Liver (tissue), 9 donors: ENCODE data around the gene MANF. TPM values are rescaled to one million over a fixed set of nuclear protein-coding genes. Genes with fewer than 3 reads are reported as not detected.

Source experiments
- DNase-seq: peaks from one replicate; pipeline ENCODE4 v3.0.0-alpha.2; 2017; ENCODE audit warnings: low spot score
- H3K27ac ChIP-seq, 2 donors: one replicate each; pipeline ENCODE4 v1.7.0; 2013; ENCODE audit warnings: inconsistent platforms in 2 of 2, low read length in 2 of 2, control low read depth in 1 of 2, low read depth in 1 of 2, mild to moderate bottlenecking in 1 of 2
- H3K27me3 ChIP-seq, 4 donors: one replicate each; pipeline versions ENCODE4 v1.6.1 to v1.7.0; 2013; ENCODE audit warnings: low read length in 3 of 4, inconsistent platforms in 1 of 4, mild to moderate bottlenecking in 1 of 4, moderate library complexity in 1 of 4; ENCODE audit not compliant: control insufficient read depth in 4 of 4, insufficient read depth in 4 of 4
- H3K36me3 ChIP-seq, 4 donors: one replicate each; pipeline versions ENCODE4 v1.6.1 to v1.7.0; 2013; ENCODE audit warnings: low read length in 3 of 4, mild to moderate bottlenecking in 3 of 4, low read depth in 1 of 4, moderate library complexity in 1 of 4; ENCODE audit not compliant: control insufficient read depth in 4 of 4, insufficient read depth in 3 of 4
- H3K4me1 ChIP-seq, 4 donors: one replicate each; pipeline versions ENCODE4 v1.6.1 to v1.7.0; 2013; ENCODE audit warnings: low read length in 3 of 4, mild to moderate bottlenecking in 3 of 4, moderate library complexity in 1 of 4; ENCODE audit not compliant: control insufficient read depth in 4 of 4, insufficient read depth in 4 of 4
- H3K4me3 ChIP-seq, 3 donors: one replicate each; pipeline versions ENCODE4 v1.6.1 to v1.7.0; 2013; ENCODE audit warnings: low read length in 3 of 3, control low read depth in 1 of 3, low read depth in 1 of 3, mild to moderate bottlenecking in 1 of 3
- H3K9ac ChIP-seq, 2 donors: one replicate each; pipeline ENCODE4 v1.7.0; 2013; ENCODE audit warnings: low read length in 2 of 2, mild to moderate bottlenecking in 2 of 2, moderate library complexity in 2 of 2, control low read depth in 1 of 2, low read depth in 1 of 2
- H3K9me3 ChIP-seq, 4 donors: one replicate each; pipeline versions ENCODE4 v1.6.1 to v1.7.0; 2013; ENCODE audit warnings: low read length in 3 of 4; ENCODE audit not compliant: control insufficient read depth in 4 of 4
- EGR1 ChIP-seq, 2 donors: IDR thresholded peaks; 2 replicates each; pipeline ENCODE4 v1.6.1; 2016 to 2018; ENCODE audit warnings: antibody characterized with exemption in 2 of 2, low read depth in 2 of 2
- FOXA1 ChIP-seq: IDR thresholded peaks from 2 replicates; pipeline ENCODE4 v1.6.1; 2016; ENCODE audit warnings: antibody characterized with exemption
- FOXA2 ChIP-seq: IDR thresholded peaks from 2 replicates; pipeline ENCODE4 v1.6.1; 2016; ENCODE audit warnings: antibody characterized with exemption
- GABPA ChIP-seq, 2 donors: IDR thresholded peaks in 1 of 2; conservative IDR thresholded peaks in 1 of 2; 2 replicates each; pipeline ENCODE4 v1.6.1; 2016; ENCODE audit warnings: antibody characterized with exemption in 2 of 2, mild to moderate bottlenecking in 1 of 2, moderate library complexity in 1 of 2
- HNF4A ChIP-seq, 2 donors: conservative IDR thresholded peaks; 2 replicates each; pipeline ENCODE4 v1.6.1; 2016; ENCODE audit warnings: antibody characterized with exemption in 2 of 2, mild to moderate bottlenecking in 2 of 2
- JUND ChIP-seq, 2 donors: IDR thresholded peaks; 2 replicates each; pipeline ENCODE4 v1.6.1; 2016; ENCODE audit warnings: antibody characterized with exemption in 2 of 2
- NR2F2 ChIP-seq: IDR thresholded peaks from 2 replicates; pipeline ENCODE4 v1.6.1; 2016; ENCODE audit warnings: antibody characterized with exemption
- RAD21 ChIP-seq, 2 donors: IDR thresholded peaks; 2 replicates each; pipeline ENCODE4 v1.6.1; 2016; ENCODE audit warnings: antibody characterized with exemption in 2 of 2, mild to moderate bottlenecking in 2 of 2
- RXRA ChIP-seq, 2 donors: IDR thresholded peaks; 2 replicates each; pipeline ENCODE4 v1.6.1; 2017 to 2018; ENCODE audit warnings: antibody characterized with exemption in 2 of 2, mild to moderate bottlenecking in 1 of 2
- SP1 ChIP-seq: IDR thresholded peaks from 2 replicates; pipeline ENCODE4 v1.6.1; 2018; ENCODE audit warnings: antibody characterized with exemption, mild to moderate bottlenecking
- YY1 ChIP-seq: IDR thresholded peaks from 2 replicates; pipeline ENCODE4 v1.6.1; 2016; ENCODE audit warnings: antibody characterized with exemption, mild to moderate bottlenecking
- WGBS: extraction: QIAGEN DNeasy Blood & Tissue Kit; methylation state at CpG from one replicate; pipeline ENCODE4 v1.1.7; 2013; 5-methylcytosine and 5-hydroxymethylcytosine counted together
- polyA plus RNA-seq, 2 donors: library from polyadenylated mRNA; stranded (reverse) in 1 of 2; unstranded in 1 of 2; fragments of 200-250 nt in 1 of 2; fragments of >200 nt in 1 of 2; fragmentation: Nextera tagmentation in 1 of 2; extraction: Ambion mirVana in 1 of 2; gene quantifications; one replicate each; pipeline versions ENCODE4 v1.2.1 to v1.2.3, GENCODE V29; 2013 to 2015
- total RNA-seq, 2 donors: library from RNA; depleted of rRNA; stranded (reverse); fragments of >200 nt; gene quantifications; one replicate each; pipeline ENCODE4 v1.2.3, GENCODE V29; 2014
- TF ChIP-seq, protein P1 (sequence below): IDR thresholded peaks from 2 replicates; pipeline ENCODE4 v1.6.1; 2016; ENCODE audit warnings: antibody characterized with exemption
- TF ChIP-seq, protein P2 (sequence below): fragments of 150-350 bp; IDR thresholded peaks from 2 replicates; pipeline ENCODE4 v1.5.1; 2017; ENCODE audit warnings: improper control_type of control experiment, low read depth, low read length; ENCODE audit not compliant: missing input control
- TF ChIP-seq, protein P3 (sequence below): IDR thresholded peaks from 2 replicates; pipeline ENCODE4 v1.6.1; 2016; ENCODE audit warnings: antibody characterized with exemption
- TF ChIP-seq, protein P4 (sequence below): IDR thresholded peaks from 2 replicates; pipeline ENCODE4 v1.6.1; 2016; ENCODE audit warnings: antibody characterized with exemption, mild to moderate bottlenecking
- TF ChIP-seq, protein P5 (sequence below): IDR thresholded peaks from 2 replicates; pipeline ENCODE4 v1.6.1; 2016; ENCODE audit warnings: antibody characterized with exemption
- donor health status: healthy.
- donor health status: healthy.
- donor health status: healthy.
- donor health status: healthy.
- donor health status: healthy.

The MANF gene
- total and polyA plus RNA-seq, 4 donors = 28.9 to 116 (median 75.6) TPM

DNA sequence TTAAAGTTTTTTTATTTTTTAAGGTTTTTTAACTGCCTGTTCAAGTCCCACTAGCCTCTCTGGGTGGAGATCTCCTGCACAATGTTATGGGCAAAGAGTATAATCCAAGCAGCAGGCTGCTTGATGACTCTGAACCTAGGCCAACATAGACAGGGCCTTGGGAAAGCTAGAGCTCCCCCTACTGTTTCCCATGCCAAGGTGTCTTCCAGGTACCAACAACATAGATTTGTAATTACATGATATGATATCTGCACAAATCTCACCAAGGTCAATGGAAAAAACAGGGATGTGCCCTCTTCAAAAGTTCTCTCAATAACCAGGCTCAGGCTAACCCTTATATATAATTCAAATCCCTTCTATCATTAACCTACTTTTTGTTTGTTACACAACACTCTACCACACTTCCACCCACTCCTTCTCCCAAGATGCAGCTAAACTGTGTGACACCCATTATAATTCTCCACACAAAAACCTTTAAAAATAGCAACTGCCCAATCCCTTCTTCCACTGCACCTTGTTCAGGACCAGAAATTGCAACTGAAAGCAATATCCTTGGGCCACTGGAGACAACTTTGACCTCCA, 49.7 kb downstream of the MANF start:
- Histone ChIP-seq H3K27ac (no peak overlapping the region), H3K36me3 (peaks cover 4 to 30% (median 9%) of the 10 kb centered on the region in 4 donors), H3K9ac (no peak overlapping the region), H3K4me3 (no peak overlapping the region), H3K9me3 (no peaks in the 10 kb centered on the region), H3K4me1 (peaks cover 0 to 5% (median 3%) of the 10 kb centered on the region in 4 donors), H3K27me3 (no peaks in the 10 kb centered on the region)
- TF ChIP-seq, protein P1, sequence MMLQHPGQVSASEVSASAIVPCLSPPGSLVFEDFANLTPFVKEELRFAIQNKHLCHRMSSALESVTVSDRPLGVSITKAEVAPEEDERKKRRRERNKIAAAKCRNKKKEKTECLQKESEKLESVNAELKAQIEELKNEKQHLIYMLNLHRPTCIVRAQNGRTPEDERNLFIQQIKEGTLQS = no peak
- TF ChIP-seq, protein P2, sequence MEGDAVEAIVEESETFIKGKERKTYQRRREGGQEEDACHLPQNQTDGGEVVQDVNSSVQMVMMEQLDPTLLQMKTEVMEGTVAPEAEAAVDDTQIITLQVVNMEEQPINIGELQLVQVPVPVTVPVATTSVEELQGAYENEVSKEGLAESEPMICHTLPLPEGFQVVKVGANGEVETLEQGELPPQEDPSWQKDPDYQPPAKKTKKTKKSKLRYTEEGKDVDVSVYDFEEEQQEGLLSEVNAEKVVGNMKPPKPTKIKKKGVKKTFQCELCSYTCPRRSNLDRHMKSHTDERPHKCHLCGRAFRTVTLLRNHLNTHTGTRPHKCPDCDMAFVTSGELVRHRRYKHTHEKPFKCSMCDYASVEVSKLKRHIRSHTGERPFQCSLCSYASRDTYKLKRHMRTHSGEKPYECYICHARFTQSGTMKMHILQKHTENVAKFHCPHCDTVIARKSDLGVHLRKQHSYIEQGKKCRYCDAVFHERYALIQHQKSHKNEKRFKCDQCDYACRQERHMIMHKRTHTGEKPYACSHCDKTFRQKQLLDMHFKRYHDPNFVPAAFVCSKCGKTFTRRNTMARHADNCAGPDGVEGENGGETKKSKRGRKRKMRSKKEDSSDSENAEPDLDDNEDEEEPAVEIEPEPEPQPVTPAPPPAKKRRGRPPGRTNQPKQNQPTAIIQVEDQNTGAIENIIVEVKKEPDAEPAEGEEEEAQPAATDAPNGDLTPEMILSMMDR = peak; percentile 55
- TF ChIP-seq RAD21 (IDR thresholded peaks at IDR 0.05) (peak; percentile 67 to 76), HNF4A (conservative IDR thresholded peaks at IDR 0.05) (peak in 1 of 2 donors; percentile 37)
- peak; percentile 43 for DNase-seq

DNA sequence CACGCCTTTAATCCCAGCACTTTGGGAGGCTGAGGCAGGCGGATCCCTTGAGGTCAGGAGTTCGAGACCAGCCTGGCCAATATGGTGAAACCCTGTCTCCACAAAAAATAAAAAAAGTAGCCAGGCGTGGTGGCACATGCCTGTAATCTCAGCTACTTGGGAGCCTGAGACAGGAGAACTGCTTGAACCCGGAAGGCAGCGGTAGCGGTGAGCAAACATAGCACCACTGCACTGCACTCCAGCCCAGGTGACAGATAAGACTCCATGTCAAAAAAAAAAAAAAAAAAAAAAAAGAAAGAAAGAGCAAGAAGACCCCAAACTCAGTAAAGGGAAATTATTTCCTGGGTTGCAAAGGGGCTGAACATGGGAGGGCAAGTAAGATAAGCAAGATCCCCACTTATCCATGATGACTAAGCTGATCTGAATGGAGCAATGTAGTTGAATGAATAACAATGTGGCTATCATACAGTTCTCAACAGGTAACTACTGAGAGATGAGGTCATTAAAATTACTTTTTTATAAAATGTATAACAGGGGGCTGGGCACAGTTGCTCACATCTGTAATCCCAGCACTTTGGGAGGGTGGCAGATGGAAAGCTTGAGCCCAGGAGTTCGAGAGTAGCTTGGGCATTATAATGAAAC, 52.0 kb downstream of the MANF start:
- Histone ChIP-seq H3K4me1 (peaks cover 0 to 5% (median 3%) of the 10 kb centered on the region in 4 donors), H3K4me3 (no peak overlapping the region), H3K27ac (no peak overlapping the region), H3K9ac (no peak overlapping the region), H3K9me3 (no peaks in the 10 kb centered on the region), H3K27me3 (no peaks in the 10 kb centered on the region), H3K36me3 (peaks cover 10 to 41% (median 19%) of the 10 kb centered on the region in 4 donors)
- 96% methylated on average over 8 of the region's 8 CpGs for WGBS
- DNase-seq = no peak
- TF ChIP-seq RXRA (IDR thresholded peaks at IDR 0.05) (no peak), FOXA1 (no peak), RAD21 (IDR thresholded peaks at IDR 0.05) (no peak), SP1 (no peak), HNF4A (conservative IDR thresholded peaks at IDR 0.05) (no peak), EGR1 (IDR thresholded peaks at IDR 0.05; ENCODE audit: low read depth in 2 of 2) (no peak), YY1 (no peak), FOXA2 (no peak), NR2F2 (no peak), JUND (IDR thresholded peaks at IDR 0.05) (no peak), GABPA (IDR thresholded peaks at IDR 0.05 in 1 of 2, conservative IDR thresholded peaks at IDR 0.05 in 1 of 2) (no peak)
- TF ChIP-seq, protein P3, sequence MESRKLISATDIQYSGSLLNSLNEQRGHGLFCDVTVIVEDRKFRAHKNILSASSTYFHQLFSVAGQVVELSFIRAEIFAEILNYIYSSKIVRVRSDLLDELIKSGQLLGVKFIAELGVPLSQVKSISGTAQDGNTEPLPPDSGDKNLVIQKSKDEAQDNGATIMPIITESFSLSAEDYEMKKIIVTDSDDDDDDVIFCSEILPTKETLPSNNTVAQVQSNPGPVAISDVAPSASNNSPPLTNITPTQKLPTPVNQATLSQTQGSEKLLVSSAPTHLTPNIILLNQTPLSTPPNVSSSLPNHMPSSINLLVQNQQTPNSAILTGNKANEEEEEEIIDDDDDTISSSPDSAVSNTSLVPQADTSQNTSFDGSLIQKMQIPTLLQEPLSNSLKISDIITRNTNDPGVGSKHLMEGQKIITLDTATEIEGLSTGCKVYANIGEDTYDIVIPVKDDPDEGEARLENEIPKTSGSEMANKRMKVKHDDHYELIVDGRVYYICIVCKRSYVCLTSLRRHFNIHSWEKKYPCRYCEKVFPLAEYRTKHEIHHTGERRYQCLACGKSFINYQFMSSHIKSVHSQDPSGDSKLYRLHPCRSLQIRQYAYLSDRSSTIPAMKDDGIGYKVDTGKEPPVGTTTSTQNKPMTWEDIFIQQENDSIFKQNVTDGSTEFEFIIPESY = no peak
- TF ChIP-seq, protein P2 = no peak
- TF ChIP-seq, protein P4, sequence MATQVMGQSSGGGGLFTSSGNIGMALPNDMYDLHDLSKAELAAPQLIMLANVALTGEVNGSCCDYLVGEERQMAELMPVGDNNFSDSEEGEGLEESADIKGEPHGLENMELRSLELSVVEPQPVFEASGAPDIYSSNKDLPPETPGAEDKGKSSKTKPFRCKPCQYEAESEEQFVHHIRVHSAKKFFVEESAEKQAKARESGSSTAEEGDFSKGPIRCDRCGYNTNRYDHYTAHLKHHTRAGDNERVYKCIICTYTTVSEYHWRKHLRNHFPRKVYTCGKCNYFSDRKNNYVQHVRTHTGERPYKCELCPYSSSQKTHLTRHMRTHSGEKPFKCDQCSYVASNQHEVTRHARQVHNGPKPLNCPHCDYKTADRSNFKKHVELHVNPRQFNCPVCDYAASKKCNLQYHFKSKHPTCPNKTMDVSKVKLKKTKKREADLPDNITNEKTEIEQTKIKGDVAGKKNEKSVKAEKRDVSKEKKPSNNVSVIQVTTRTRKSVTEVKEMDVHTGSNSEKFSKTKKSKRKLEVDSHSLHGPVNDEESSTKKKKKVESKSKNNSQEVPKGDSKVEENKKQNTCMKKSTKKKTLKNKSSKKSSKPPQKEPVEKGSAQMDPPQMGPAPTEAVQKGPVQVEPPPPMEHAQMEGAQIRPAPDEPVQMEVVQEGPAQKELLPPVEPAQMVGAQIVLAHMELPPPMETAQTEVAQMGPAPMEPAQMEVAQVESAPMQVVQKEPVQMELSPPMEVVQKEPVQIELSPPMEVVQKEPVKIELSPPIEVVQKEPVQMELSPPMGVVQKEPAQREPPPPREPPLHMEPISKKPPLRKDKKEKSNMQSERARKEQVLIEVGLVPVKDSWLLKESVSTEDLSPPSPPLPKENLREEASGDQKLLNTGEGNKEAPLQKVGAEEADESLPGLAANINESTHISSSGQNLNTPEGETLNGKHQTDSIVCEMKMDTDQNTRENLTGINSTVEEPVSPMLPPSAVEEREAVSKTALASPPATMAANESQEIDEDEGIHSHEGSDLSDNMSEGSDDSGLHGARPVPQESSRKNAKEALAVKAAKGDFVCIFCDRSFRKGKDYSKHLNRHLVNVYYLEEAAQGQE = no peak
- TF ChIP-seq, protein P1 = no peak
- TF ChIP-seq, protein P5, sequence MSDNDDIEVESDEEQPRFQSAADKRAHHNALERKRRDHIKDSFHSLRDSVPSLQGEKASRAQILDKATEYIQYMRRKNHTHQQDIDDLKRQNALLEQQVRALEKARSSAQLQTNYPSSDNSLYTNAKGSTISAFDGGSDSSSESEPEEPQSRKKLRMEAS = no peak
